ENCODE results near the gene SMARCAL1. TPM values are rescaled to one million over a fixed set of nuclear protein-coding genes. Genes with fewer than 3 reads are reported as not detected.

SMARCAL1 gene
- total RNA-seq, 2 donors from 2014 or later: 15.3 to 32.2 TPM

- no peak for DNase-seq (ENCODE audit: low spot score)
- Histone ChIP-seq H3K27me3 (replicated peaks; ENCODE audit: insufficient read depth) (no peaks in the 10 kb centered on the region), H3K4me3 (no peak overlapping the region), H3K36me3 (no peaks in the 10 kb centered on the region), H3K4me1 (replicated peaks) (no peaks in the 10 kb centered on the region), H3K9me3 (no peaks in the 10 kb centered on the region), H3K27ac (no peak overlapping the region)
- intact Hi-C loops (cut with DNase I): no loop called here
- 97% methylated on average over 3 of the region's 3 CpGs for WGBS
- no peak for TF ChIP-seq CTCF (IDR thresholded peaks at IDR 0.05)
- no peak for TF ChIP-seq POLR2AphosphoS5 (IDR thresholded peaks at IDR 0.05)
- TF ChIP-seq POLR2A (IDR thresholded peaks at IDR 0.05): no peak
Measured at GRCh38 chr2:216473187-216473586, 60.9 kb downstream of the SMARCAL1 start.

- DNase-seq (ENCODE audit: low spot score): no peak
- Histone ChIP-seq H3K27ac (no peak overlapping the region), H3K4me1 (replicated peaks) (no peaks in the 10 kb centered on the region), H3K9me3 (no peaks in the 10 kb centered on the region), H3K27me3 (replicated peaks; ENCODE audit: insufficient read depth) (no peaks in the 10 kb centered on the region), H3K4me3 (no peak overlapping the region), H3K36me3 (peaks cover 0 to 10% of the 10 kb centered on the region in 2 donors)
- intact Hi-C loops (cut with DNase I): no loop called here
- TF ChIP-seq POLR2AphosphoS5 (IDR thresholded peaks at IDR 0.05) (no peak), POLR2A (IDR thresholded peaks at IDR 0.05) (no peak), CTCF (IDR thresholded peaks at IDR 0.05) (no peak)
- WGBS: 94% methylated on average over 12 of the region's 12 CpGs
Measured at GRCh38 chr2:216474925-216475670, 62.8 kb downstream of the SMARCAL1 start.

- DNase-seq (ENCODE audit: low spot score): no peak
- TF ChIP-seq POLR2A (IDR thresholded peaks at IDR 0.05) (no peak), CTCF (IDR thresholded peaks at IDR 0.05) (no peak), POLR2AphosphoS5 (IDR thresholded peaks at IDR 0.05) (no peak)
- intact Hi-C loops (cut with DNase I): no loop called here
- Histone ChIP-seq H3K27ac (no peak overlapping the region), H3K9me3 (no peaks in the 10 kb centered on the region), H3K4me3 (no peak overlapping the region), H3K27me3 (replicated peaks; ENCODE audit: insufficient read depth) (no peaks in the 10 kb centered on the region), H3K4me1 (replicated peaks) (no peaks in the 10 kb centered on the region), H3K36me3 (peaks cover 0 to 10% of the 10 kb centered on the region in 2 donors)
- 98% methylated on average over 6 of the region's 6 CpGs for WGBS
Measured at GRCh38 chr2:216475767-216476166, 63.5 kb downstream of the SMARCAL1 start.

GRCh38 chr2:216477283-216478035 is 65.2 kb downstream of the SMARCAL1 start:
- no peak for TF ChIP-seq POLR2AphosphoS5 (IDR thresholded peaks at IDR 0.05)
- no peak for TF ChIP-seq CTCF (IDR thresholded peaks at IDR 0.05)
- no peak for TF ChIP-seq POLR2A (IDR thresholded peaks at IDR 0.05)
- no peaks in the 10 kb centered on the region for H3K4me1 ChIP-seq (replicated peaks)
- H3K36me3 ChIP-seq: peaks cover 0 to 10% of the 10 kb centered on the region in 2 donors
- DNase-seq (ENCODE audit: low spot score): no peak
- 59% methylated on average over 2 of the region's 2 CpGs for WGBS
- no peak overlapping the region for H3K4me3 ChIP-seq
- no peaks in the 10 kb centered on the region for H3K27me3 ChIP-seq (replicated peaks; ENCODE audit: insufficient read depth)
- H3K27ac ChIP-seq: no peak overlapping the region
- no peaks in the 10 kb centered on the region for H3K9me3 ChIP-seq
- intact Hi-C loops (cut with DNase I): no loop called here
